ENCODE measurements around the gene IVNS1ABP.
"Not testable (repeated sequence)": the region's sequence is repeated elsewhere in the genome, so short reads cannot be mapped to it uniquely, and the experiment has no call there.

Gene IVNS1ABP

DNA sequence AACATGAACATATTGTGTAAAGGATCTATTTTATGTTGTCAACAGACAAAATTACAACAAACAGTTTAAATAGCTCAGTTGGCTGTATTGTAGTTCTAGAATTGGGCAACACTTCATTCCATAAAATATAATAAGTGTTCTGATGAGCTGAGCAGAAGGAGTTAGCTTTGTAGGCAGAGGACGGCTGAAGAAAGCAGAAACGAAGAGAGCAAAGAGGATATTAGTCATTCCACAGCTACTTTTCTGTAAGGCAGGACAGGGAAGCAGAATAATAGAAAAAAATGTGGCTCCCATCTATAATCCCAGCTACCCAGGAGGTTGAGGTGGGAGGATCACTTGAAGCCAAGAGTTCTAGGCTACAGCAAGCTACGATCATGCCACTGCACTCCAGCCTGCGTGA, 20.2 kb upstream of the IVNS1ABP start:
- H3K27ac ChIP-seq, result no peak overlapping the region
- DNase-seq (ENCODE audit: low read depth, low spot score), result no peak

DNA sequence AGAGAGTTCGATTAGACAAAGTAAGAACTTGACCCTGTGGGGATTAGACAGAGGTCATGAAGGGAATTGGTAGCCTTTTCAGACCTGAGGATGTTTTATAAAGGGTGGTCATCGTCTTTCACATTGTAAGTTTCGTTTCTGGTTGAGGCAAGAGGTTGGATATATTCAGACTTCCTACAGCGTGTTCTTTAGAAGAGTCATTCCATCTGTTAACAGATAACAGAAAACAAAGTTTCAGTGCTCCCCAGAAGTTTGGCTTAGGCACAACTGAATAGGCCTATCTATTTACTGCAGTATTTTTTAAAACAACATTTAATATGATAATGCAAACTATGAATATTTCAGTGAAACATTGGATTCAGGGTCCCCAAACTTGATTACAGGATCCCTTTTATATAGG, 17.1 kb upstream of the IVNS1ABP start:
- DNase-seq (ENCODE audit: low read depth, low spot score), result no peak
- H3K27ac ChIP-seq, result no peak overlapping the region

DNA sequence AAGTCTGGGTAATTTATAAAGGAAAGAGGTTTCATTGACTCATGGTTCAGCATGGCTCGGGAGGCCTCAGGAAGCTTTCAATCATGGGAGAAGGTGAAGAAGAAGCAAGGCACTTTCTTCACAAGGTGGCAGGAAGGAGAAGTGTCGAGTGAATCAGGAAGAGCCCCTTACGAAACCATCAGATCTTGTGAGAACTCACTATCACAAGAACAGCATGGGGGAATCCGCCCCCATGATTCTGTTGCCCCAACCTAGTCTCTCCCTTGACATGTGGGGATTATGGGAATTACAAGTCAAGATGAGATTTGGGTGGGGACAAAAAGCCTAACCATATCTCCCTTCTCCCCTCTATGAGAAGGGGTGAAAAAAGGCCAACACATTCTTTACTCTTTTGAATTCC, 11.2 kb upstream of the IVNS1ABP start:
- no peak for DNase-seq (ENCODE audit: low read depth, low spot score)
- no peak overlapping the region for H3K27ac ChIP-seq

DNA sequence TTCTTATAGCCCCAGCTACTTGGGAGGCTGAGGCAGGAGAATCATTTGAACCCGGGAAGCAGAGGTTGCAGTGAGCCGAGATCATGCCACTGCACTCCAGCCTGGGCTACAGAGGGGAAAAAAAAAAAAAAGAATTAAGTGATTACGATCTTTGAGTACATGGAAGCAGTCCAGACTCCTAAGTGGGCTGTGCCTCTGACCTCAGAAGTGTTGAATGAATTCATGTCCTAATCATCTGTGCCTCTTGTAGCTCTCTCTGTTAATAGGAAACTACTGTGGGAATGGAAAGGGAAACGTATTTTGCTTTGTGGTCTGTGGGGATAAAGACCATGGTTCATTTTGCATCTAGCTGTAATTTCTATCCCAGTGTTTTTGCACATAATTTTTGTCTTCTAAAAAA, 8.4 kb upstream of the IVNS1ABP start:
- H3K27ac ChIP-seq, result no peak overlapping the region
- DNase-seq (ENCODE audit: low read depth, low spot score), result no peak

DNA sequence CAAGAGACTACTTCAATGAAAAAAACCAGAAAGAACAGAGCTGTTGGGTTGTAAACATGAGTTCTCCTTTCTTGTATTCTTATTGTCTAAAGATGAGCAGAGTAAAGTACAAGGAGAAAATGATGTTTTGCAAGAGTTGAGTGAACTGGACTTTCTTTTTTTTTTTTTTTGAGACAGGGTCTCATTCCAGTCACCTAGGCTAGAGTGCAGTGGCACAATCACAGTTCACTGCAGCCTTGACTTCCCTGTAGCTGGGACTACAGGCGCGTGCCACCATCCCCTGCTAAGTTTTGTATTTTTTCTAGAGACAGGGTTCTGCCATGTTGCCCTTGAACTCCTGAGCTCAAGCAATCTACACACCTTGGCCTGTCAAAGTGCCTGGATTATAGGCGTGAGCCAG, 7.1 kb upstream of the IVNS1ABP start:
- DNase-seq (ENCODE audit: low read depth, low spot score), result no peak
- H3K27ac ChIP-seq, result no peak overlapping the region

DNA sequence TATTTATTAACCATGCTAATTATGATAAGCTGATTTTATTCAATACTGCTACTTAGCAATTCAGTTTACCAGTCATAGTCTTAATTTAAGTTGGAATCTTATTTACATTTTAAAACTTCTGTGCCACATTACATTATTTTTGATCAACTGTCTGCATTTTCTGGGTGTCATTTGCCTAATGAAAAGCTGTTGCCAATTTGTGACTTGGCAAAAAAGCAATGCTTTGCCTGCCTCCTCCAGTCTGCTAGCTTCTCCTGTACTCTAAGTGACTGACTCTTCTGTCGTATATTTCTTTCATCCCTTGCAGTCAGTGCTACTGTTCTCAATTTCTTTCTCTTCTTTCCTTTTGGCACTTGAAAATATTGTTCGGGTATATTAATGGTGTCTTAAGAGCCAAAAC, 5.6 kb upstream of the IVNS1ABP start:
- DNase-seq (ENCODE audit: low read depth, low spot score), result no peak

DNA sequence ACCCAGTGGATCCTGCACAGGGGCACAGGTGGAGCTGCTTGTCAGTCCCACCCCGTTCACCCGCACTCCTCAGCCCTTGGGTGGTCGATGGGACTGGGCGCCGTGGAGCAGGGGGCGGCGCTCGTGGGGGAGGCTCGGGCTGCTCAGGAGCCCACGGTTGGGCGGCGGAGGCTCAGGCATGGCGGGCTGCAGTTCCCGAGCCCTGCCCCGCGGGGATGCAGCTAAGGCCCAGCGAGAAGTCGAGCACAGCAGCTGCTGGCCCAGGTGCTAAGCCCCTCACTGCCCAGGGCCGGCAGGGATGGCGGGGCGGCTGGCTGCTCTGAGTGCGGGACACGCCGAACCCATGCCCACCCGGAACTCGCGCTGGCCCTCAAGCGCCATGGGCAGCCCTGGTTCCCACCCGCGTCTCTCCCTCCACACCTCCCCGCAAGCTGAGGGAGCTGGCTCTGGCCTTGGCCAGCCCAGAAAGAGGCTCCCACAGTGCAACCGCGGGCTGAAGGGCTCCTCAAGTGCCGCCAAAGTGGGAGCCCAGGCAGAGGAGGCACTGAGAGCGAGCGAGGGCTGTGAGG, 4.7 kb upstream of the IVNS1ABP start:
- DNase-seq (ENCODE audit: low read depth, low spot score); H3K27ac ChIP-seq: not testable (repeated sequence)

More for the DNA sequence above, 5.6 kb upstream of the IVNS1ABP start:
- no peak overlapping the region for H3K27ac ChIP-seq

DNA sequence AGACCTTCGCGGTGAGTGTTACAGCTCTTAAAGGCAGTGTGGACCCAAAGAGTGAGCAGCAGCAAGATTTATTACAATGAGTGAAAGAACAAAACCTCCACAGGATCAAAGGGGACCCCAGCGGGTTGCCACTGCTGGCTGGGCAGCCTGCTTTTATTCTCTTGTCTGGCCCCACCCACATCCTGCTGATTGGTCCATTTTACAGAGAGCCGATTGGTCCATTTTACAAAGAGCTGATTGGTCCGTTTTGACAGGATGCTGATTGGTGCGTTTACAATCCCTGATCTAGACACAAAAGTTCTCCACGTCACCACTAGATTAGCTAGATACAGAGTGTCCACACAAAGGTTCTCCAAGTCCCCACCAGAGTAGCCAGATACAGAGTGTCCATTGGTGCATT, 4.1 kb upstream of the IVNS1ABP start:
- DNase-seq (ENCODE audit: low read depth, low spot score), result not testable (repeated sequence)

DNA sequence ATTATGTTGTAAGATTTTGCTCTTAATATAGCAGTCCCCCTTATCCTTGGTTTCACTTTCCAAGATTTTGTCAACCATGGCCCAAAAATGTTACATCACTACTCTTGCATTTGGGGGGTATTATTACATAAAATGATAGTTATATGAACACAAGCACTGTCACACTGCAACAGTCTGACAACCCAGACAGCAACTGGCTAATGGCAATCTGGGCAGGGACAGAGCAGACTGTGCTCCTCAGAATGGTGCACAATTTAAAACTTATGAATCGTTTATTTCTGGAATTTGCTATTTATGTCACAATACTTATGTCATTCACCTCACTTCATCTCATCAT, 2.1 kb upstream of the IVNS1ABP start:
- DNase-seq (ENCODE audit: low read depth, low spot score), result no peak
- H3K27ac ChIP-seq, result no peak overlapping the region

More for the DNA sequence above, 4.1 kb upstream of the IVNS1ABP start:
- H3K27ac ChIP-seq, result not testable (repeated sequence)

DNA sequence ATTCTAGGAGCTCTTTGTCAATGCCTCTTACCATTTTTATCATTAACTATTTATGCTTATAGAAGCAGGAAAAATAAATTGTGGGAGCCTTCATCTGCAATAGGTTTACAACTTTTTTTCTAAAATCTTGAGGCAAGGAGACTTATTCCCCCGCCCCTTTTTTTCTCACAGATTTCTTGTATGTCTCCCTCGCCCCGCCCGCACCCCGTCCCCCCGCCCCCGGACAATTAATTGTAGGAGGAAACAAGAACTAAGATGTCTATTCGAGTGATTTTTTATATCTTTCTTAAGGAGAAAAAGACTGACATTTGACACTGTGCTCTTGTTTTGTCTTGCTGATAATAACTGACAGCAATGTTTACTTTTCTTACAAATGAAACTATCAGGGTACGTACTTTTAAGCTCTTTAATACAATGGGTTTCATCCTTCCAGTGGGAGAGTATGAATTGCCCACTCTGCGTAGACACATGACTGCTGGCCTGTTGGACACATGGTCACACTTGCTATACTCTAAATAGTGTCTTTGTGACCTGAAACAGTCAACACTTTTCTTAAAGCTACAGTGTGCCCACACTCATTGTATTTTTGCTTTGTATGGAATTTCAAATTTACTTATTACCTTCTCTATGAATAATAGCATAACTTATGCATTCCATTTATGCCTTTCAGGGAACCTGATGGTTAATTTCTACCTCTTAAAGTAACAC, 1.5 kb upstream of the IVNS1ABP start:
- no peak for DNase-seq (ENCODE audit: low read depth, low spot score)
- H3K27ac ChIP-seq, result peak overlapping the region; percentile 93

DNA sequence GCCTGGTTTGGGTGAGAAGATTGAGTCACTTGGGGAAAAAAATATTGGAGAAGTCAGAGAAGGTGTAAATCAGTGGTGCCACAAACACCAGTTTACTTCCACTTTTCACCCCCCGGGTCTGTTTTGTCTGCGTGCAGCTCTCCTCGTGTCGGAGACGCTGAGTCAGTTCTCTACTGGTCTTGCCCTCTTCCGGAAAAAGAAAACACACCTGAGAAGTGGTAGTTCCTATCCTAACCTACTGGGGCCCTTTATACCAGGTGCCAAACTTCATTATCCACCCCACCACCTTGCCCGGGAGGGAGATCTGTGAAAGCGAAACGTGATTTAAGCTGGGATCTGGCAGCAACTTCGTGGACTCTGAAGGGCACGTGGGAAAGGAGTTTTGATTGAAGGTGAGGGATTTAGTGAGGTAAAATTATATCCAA, 855 bp upstream of the IVNS1ABP start:
- peak; percentile 53 for DNase-seq (ENCODE audit: low read depth, low spot score)
- H3K27ac ChIP-seq, result peak overlapping the region; percentile 93

DNA sequence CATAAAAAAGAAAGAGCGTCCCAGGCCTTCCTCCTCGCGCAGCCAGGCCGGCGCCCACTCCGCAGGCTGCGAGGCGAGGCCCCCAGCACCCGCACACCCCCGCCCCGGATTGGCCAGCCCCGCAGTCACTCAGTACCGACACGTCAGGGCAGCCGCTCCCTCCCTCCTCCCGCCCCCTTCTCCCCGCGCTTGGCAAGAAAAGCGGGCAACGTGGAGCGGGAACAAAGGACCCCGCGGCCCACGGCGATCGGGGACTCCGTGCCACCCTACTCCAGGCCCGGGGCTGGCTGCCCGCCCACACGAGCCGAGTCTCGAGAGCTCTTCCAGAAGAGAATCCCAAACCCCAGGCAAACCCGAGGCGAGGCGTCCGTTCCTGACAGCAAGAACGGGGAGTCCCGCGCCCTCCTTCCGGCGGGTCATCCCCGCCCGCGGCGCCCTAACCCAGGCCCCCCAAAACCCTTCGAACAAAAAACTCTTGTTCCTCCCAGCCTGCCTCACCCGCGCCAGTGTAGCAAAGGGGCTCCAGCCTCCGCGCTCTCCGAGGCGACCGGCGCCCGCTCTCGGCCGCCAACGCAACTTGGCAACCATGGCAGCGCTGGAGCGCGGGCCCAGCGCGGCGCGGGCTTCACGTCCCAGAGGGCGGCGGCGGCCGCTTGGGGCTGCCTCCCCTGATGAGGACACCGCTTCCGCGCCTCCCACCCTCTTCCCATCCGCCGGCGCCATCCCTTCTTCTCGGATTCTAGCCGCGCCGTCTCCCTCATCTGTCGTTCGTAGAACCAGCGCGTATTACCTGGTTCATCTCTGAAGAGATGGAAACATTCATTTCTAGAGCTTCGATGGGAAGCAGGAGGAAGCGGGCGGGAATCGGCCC, 645 bp downstream of the IVNS1ABP start:
- H3K27ac ChIP-seq, result peak overlapping the region; percentile 93
- peak; percentile 48 for DNase-seq (ENCODE audit: low read depth, low spot score)

DNA sequence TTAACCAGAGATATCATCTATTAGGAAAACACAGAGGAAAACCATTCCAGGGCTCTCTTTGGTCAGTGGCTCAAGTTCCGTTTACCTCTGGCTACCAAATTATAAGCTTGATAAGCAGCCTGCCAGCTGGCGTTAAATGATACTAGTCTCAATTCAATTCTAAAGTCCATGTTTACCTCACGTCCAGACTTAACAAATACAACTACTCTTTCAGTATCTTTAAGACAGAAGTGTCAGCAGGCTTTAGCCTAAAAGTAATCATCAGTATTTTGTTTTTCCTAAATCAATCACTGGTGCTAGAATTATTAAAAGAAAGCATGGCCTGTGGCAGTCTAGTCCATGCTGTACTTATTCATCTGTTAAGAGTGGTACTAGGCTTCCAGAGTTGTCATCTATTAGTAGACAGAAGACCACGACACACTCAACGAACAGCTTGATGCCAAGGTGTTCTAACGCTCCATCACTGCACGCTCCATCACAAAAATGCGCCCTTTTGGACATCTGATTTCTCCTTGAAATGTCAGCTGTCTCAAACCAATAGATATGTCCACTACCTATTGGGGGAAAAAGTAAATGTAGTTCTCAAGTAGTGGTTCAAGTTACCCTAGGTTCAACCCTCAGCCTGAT, 1.5 kb downstream of the IVNS1ABP start:
- H3K27ac ChIP-seq, result peak overlapping the region; percentile 93
- no peak for DNase-seq (ENCODE audit: low read depth, low spot score)

DNA sequence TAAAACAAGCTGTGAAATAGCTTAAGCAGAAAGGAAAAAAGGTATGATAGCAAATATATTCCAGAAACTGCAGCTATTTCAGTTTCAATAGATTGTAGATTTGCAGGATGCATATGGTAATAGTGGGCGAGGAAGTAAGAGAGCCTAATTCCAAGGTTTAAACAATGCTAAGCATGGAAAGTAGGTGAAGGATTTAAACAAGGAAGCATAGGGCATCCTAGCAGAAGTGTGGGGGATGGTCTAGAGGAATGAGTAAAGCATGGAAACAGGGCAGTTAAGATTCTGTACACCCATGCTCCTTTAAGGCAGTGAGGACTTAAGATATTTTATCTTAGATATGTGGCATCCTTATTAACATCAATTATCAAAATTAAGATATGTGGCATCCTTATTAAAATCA, 2.6 kb downstream of the IVNS1ABP start:
- no peak for DNase-seq (ENCODE audit: low read depth, low spot score)
- H3K27ac ChIP-seq, result no peak overlapping the region

DNA sequence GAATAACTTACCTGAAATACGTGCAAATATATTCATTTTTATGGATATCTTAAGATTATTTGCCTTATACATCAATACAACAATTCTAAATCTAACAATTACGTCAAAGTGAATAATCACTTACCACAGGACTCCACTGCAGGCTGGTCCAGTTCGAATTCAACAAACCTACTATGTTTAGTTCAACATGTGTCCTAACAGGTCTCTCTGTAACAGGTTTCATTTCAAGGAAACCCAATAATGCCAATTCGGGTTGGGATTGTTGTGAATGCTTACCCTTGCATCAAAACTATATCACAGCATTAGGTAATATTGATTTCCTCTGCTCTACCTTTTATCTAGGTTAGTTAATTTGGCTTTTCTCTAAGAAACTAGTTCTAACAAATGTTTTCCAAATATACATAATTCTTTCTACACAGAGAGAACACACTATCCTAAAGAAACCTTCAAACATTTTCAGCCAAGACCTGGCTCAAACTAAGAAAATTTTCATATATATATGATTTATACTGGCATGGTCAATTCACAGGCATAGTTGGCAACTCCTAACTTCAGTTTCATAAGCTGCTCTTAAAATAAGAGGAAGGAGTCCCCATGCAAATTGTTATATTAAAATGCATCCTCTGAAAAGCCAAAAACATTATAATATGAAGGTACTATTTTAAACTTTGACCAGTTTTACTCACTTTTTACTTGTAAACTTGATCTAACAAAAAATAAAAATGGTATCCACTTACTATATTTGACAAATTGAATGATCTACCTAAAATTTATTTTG, 4.5 kb downstream of the IVNS1ABP start:
- no peak for DNase-seq (ENCODE audit: low read depth, low spot score)
- H3K27ac ChIP-seq, result no peak overlapping the region

DNA sequence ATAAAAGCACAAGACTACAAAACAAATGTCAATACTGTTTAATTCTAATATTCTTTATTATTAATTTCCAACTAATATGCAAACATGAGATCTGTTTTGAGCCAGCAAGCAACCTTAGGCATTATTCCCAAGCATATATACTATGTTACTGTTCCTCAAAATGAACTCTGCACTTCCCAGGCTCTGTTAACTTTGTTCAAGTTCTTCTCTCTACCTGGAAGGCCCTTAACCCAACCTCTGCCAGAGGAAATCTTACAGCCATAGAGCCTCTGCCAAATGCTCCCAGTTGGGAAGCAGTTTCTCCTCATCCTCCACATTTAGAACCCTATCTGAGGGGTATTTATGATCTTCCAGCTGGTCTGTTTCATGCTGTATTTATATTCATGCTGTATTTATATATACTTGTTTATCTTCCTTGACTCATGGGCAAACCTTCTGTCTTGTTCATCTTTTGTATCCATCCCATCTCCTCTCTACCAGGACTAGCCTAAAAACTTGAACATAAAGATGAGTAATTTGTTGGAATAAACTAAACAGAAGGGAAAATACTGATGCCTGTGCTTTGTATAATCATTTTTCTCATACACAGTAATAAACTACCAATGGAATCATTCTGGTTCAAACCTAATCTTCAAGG, 5.3 kb downstream of the IVNS1ABP start:
- DNase-seq (ENCODE audit: low read depth, low spot score), result no peak

DNA sequence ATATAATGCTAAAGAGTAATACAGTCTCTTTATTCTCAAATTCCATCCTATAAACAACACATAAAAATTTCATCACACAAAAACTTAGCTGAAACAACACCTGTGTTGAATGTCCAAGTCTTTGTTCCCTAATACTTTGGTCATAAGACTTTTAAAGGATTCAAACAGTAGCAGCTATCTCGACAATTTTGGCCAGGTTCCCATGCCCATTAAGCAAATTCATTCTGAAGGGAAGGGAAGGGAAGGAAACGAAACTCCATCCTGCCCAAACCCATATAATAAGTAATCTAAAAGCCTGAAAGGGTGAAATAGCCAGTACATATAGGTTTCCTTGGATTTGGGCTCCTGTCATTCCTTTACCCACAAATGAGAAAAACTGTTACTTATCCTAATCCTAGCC, 7.5 kb downstream of the IVNS1ABP start:
- no peak overlapping the region for H3K27ac ChIP-seq
- no peak for DNase-seq (ENCODE audit: low read depth, low spot score)

More for the DNA sequence above, 5.3 kb downstream of the IVNS1ABP start:
- no peak overlapping the region for H3K27ac ChIP-seq

DNA sequence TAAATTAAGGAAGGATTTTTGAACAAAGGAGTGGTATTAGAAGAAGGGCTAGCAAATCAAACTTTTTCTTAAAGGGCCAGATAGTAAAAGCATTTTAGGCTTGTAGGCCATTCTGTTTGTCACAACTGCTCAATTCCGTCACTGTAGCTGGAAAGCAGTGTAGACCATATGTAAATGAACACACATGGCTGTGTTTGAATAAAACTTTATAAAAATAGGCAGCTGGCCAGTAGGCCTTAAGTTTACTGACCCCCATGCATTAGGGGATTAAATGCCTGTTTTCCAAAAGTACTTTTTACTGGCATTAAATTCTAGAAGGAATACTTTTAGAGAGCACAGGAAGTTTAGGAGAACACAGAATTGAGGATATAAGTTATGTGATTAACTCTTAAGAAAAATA, 8.9 kb downstream of the IVNS1ABP start:
- H3K27ac ChIP-seq, result no peak overlapping the region
- no peak for DNase-seq (ENCODE audit: low read depth, low spot score)

DNA sequence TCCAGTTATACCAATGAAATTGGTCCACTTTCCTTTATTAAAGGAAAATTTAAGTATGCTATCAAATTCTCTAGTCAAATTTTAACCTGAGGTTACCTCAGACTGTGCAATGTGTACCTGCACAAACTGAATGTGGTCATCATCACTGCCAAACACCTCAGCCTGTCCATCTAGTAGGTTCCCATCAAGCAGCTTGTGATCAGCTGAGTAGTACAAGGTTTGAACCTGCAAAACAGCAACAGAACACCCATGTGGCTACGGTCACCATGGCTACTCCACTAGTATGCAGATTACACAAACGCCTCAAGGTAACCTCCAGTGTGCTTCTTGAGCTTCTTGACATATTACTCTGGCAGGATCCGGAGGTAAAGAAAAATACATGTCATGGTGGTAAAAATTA, 11.6 kb downstream of the IVNS1ABP start:
- H3K27ac ChIP-seq, result no peak overlapping the region
- no peak for DNase-seq (ENCODE audit: low read depth, low spot score)

DNA sequence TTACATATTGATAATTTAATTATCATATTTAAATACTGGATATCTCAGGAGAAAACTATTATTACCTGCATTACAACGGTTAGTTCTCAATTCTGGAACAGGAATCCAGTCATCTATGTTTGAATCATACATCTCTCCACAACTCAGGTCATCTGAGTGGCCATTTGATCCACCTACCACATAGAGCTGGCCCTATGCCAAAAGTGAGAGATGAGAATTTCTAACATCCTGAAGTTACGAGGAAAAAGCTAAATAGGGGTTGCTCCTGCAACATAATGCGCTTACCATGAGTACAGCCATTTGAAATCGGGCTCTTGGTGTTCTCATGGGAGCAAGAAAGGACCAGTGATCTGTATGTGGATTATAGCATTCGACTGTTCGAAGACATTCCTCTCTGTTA, 16.9 kb downstream of the IVNS1ABP start:
- DNase-seq (ENCODE audit: low read depth, low spot score), result no peak
- no peak overlapping the region for H3K27ac ChIP-seq

Data from epithelial cell of prostate (primary cell).